Spleen (tissue), 11 donors: ENCODE measurements around the gene JPH4. TPM values are rescaled to one million over a fixed set of nuclear protein-coding genes. Genes with fewer than 3 reads are reported as not detected.

Source experiments
- DNase-seq: peaks from one replicate; pipeline ENCODE4 v3.0.0-alpha.2; 2020
- H3K27ac ChIP-seq, 8 donors: fragments of 200-600 bp; sonication (generic) in 7 of 8; 1 replicate in 4 of 8; 2 replicates in 4 of 8; pipeline versions ENCODE4 v1.5.0 to v1.8.0; 2016 to 2021; ENCODE audit warnings: inconsistent platforms in 4 of 8, mild to moderate bottlenecking in 4 of 8, moderate library complexity in 1 of 8
- H3K27me3 ChIP-seq, 7 donors: fragments of 200-600 bp; sonication (generic) in 6 of 7; replicated peaks in 1 of 7; 1 replicate in 4 of 7; 2 replicates in 3 of 7; pipeline versions ENCODE4 v1.5.0 to v1.8.0; 2016 to 2021; ENCODE audit warnings: inconsistent platforms in 3 of 7, mild to moderate bottlenecking in 1 of 7
- H3K36me3 ChIP-seq, 6 donors: fragments of 200-600 bp; sonication (generic) in 5 of 6; 1 replicate in 4 of 6; 2 replicates in 2 of 6; pipeline versions ENCODE4 v1.5.0 to v1.8.0; 2016 to 2021; ENCODE audit warnings: inconsistent platforms in 2 of 6
- H3K4me1 ChIP-seq, 6 donors: fragments of 200-600 bp; sonication (generic) in 5 of 6; 1 replicate in 3 of 6; 2 replicates in 3 of 6; pipeline versions ENCODE4 v1.5.0 to v1.8.0; 2016 to 2021; ENCODE audit warnings: inconsistent platforms in 3 of 6
- H3K4me3 ChIP-seq, 8 donors: fragments of 200-600 bp; sonication (generic) in 7 of 8; 1 replicate in 4 of 8; 2 replicates in 4 of 8; pipeline versions ENCODE4 v1.5.0 to v1.8.0; 2016 to 2021; ENCODE audit warnings: inconsistent platforms in 4 of 8, mild to moderate bottlenecking in 4 of 8, moderate library complexity in 2 of 8
- H3K9me3 ChIP-seq, 8 donors: fragments of 200-600 bp; sonication (generic) in 7 of 8; 1 replicate in 4 of 8; 2 replicates in 4 of 8; pipeline versions ENCODE4 v1.5.0 to v1.8.0; 2016 to 2021; ENCODE audit warnings: inconsistent platforms in 4 of 8
- CTCF ChIP-seq, 11 experiments: fragments of 200-600 bp in 7 of 11; fragments of 450-650 bp in 4 of 11; sonication (generic) in 4 of 11; IDR thresholded peaks in 8 of 11; conservative IDR thresholded peaks in 3 of 11; 1 replicate in 7 of 11; 2 replicates in 4 of 11; pipeline versions ENCODE4 v1.4.0 to v1.8.0; 2016 to 2021; ENCODE audit warnings: antibody characterized with exemption in 11 of 11, inconsistent platforms in 4 of 11, mild to moderate bottlenecking in 1 of 11
- POLR2A ChIP-seq, 3 donors: fragments of 450-650 bp; IDR thresholded peaks; one replicate each; pipeline ENCODE4 v1.5.1; 2017; ENCODE audit warnings: antibody characterized with exemption in 3 of 3, mild to moderate bottlenecking in 1 of 3
- POLR2AphosphoS5 ChIP-seq, 3 donors: sonication (generic); formaldehyde crosslinking; IDR thresholded peaks; one replicate each; pipeline ENCODE4 v1.5.1; 2017; ENCODE audit warnings: antibody characterized with exemption in 3 of 3
- WGBS, 5 donors: extraction: QIAGEN DNeasy Blood & Tissue Kit in 3 of 5; methylation state at CpG; one replicate each; pipeline versions ENCODE4 v1.1.5 to v1.1.7; 2013 to 2018; 5-methylcytosine and 5-hydroxymethylcytosine counted together
- intact Hi-C: fragments of 100-400 bp; cut with DNase I; formaldehyde crosslinking; loops from one replicate; pipeline ENCODE4 v1.15.0; 2023; ENCODE audit warnings: low total_unique reads
- polyA plus RNA-seq, 3 donors: library from polyadenylated mRNA; stranded (reverse); fragments of 200-250 nt; gene quantifications; one replicate each; pipeline ENCODE4 v1.2.1, GENCODE V29; 2013
- total RNA-seq, 7 donors: library from RNA; depleted of rRNA in 3 of 7; stranded (reverse); fragments of >200 nt in 3 of 7; fragmentation: NEBNext Ultra II Directional in 4 of 7; extraction: Animal tissue kit (Norgen Biotek cat#: 25700) in 4 of 7; gene quantifications; one replicate each; pipeline versions ENCODE4 v1.1.0 to v1.2.1, GENCODE V29; 2016 to 2021
- donor health status: healthy with polysubstance abuse.
- donor health status: DM: no; HTN: no; CAD: no; lungs with moderate emphysema.
- donor health status: DM: no; HTN: no; CAD: no.
- donor health status: Bipolar disorder and iron deficiency.
- donor health status: healthy.
- donor health status: DM: no; HTN: no; CAD: no.
- donor health status: DM: yes; HTN: yes; CAD: no.

The JPH4 gene
- total and polyA plus RNA-seq, 10 donors: 0.70 to 17.3 (median 3.8) TPM

GRCh38 chr14:23623962-23624361 lies 45.4 kb upstream of the JPH4 start:
- H3K27me3 ChIP-seq: no peaks in the 10 kb centered on the region
- peaks cover 0 to 32% (median 19%) of the 10 kb centered on the region in 8 donors for H3K9me3 ChIP-seq

GRCh38 chr14:23622990-23623389 lies 44.4 kb upstream of the JPH4 start:
- Histone ChIP-seq H3K4me1 (no peaks in the 10 kb centered on the region), H3K27me3 (no peaks in the 10 kb centered on the region), H3K9me3 (peaks cover 0 to 32% (median 19%) of the 10 kb centered on the region in 8 donors), H3K4me3 (no peak overlapping the region), H3K36me3 (no peaks in the 10 kb centered on the region), H3K27ac (no peak overlapping the region)
- DNase-seq: no peak
- no peak for TF ChIP-seq POLR2A (IDR thresholded peaks at IDR 0.05)
- no peak for TF ChIP-seq POLR2AphosphoS5 (IDR thresholded peaks at IDR 0.05)
- TF ChIP-seq CTCF (IDR thresholded peaks at IDR 0.05 in 8 of 11, conservative IDR thresholded peaks at IDR 0.05 in 3 of 11): no peak
- intact Hi-C loops: no loop called here
- WGBS, 5 donors: 79 to 97% (median 85%) methylated on average over 4 of the region's 4 CpGs

More at GRCh38 chr14:23623962-23624361, 45.4 kb upstream of the JPH4 start:
- Histone ChIP-seq H3K27ac (no peak overlapping the region), H3K4me3 (no peak overlapping the region), H3K36me3 (no peaks in the 10 kb centered on the region), H3K4me1 (no peaks in the 10 kb centered on the region)
- no peak for DNase-seq
- TF ChIP-seq CTCF (IDR thresholded peaks at IDR 0.05 in 8 of 11, conservative IDR thresholded peaks at IDR 0.05 in 3 of 11) (no peak), POLR2A (IDR thresholded peaks at IDR 0.05) (no peak), POLR2AphosphoS5 (IDR thresholded peaks at IDR 0.05) (no peak)
- intact Hi-C loops: no loop called here

GRCh38 chr14:23621932-23622730 lies 43.5 kb upstream of the JPH4 start:
- no peak for DNase-seq
- H3K9me3 ChIP-seq: peaks cover 0 to 32% (median 19%) of the 10 kb centered on the region in 8 donors
- H3K4me3 ChIP-seq: no peak overlapping the region
- WGBS, 5 donors: 78 to 96% (median 88%) methylated on average over 4 of the region's 4 CpGs
- H3K27ac ChIP-seq: no peak overlapping the region
- intact Hi-C loops: no loop called here
- H3K36me3 ChIP-seq: no peaks in the 10 kb centered on the region
- H3K27me3 ChIP-seq: no peaks in the 10 kb centered on the region
- TF ChIP-seq POLR2AphosphoS5 (IDR thresholded peaks at IDR 0.05): no peak
- no peak for TF ChIP-seq POLR2A (IDR thresholded peaks at IDR 0.05)
- TF ChIP-seq CTCF (IDR thresholded peaks at IDR 0.05 in 8 of 11, conservative IDR thresholded peaks at IDR 0.05 in 3 of 11): no peak
- no peaks in the 10 kb centered on the region for H3K4me1 ChIP-seq

GRCh38 chr14:23621204-23621931 lies 42.8 kb upstream of the JPH4 start:
- WGBS, 5 donors: 62 to 78% (median 64%) methylated on average over 6 of the region's 6 CpGs
- TF ChIP-seq POLR2AphosphoS5 (IDR thresholded peaks at IDR 0.05): no peak
- TF ChIP-seq CTCF (IDR thresholded peaks at IDR 0.05 in 8 of 11, conservative IDR thresholded peaks at IDR 0.05 in 3 of 11): no peak
- no peak for TF ChIP-seq POLR2A (IDR thresholded peaks at IDR 0.05)
- DNase-seq: no peak
- H3K4me1 ChIP-seq: no peaks in the 10 kb centered on the region
- intact Hi-C loops: no loop called here
- no peak overlapping the region for H3K27ac ChIP-seq
- H3K27me3 ChIP-seq: no peaks in the 10 kb centered on the region
- H3K4me3 ChIP-seq: no peak overlapping the region
- no peaks in the 10 kb centered on the region for H3K36me3 ChIP-seq
- peaks cover 0 to 32% (median 19%) of the 10 kb centered on the region in 8 donors for H3K9me3 ChIP-seq
